Retinal pigment epithelial cell (primary cell): ENCODE data around the gene TMEM163.

Source experiments
- DNase-seq: peaks from one replicate; pipeline ENCODE4 v3.0.0-alpha.2; 2010; ENCODE audit warnings: low read depth
- H3K4me3 ChIP-seq: 2 replicates; pipeline ENCODE4 v1.5.1; 2011; ENCODE audit warnings: mild to moderate bottlenecking, low read length, control low read depth, moderate library complexity
- TF ChIP-seq, protein P1 (sequence below): conservative IDR thresholded peaks from 2 replicates; pipeline ENCODE4 v1.5.1; 2011; ENCODE audit warnings: low read depth, low read length, control low read depth, inconsistent platforms

TMEM163 gene

GRCh38 chr2:134433469-134433868, 285.3 kb downstream of the TMEM163 start:
- no peak overlapping the region for H3K4me3 ChIP-seq
- DNase-seq: no peak
- TF ChIP-seq, protein P1, sequence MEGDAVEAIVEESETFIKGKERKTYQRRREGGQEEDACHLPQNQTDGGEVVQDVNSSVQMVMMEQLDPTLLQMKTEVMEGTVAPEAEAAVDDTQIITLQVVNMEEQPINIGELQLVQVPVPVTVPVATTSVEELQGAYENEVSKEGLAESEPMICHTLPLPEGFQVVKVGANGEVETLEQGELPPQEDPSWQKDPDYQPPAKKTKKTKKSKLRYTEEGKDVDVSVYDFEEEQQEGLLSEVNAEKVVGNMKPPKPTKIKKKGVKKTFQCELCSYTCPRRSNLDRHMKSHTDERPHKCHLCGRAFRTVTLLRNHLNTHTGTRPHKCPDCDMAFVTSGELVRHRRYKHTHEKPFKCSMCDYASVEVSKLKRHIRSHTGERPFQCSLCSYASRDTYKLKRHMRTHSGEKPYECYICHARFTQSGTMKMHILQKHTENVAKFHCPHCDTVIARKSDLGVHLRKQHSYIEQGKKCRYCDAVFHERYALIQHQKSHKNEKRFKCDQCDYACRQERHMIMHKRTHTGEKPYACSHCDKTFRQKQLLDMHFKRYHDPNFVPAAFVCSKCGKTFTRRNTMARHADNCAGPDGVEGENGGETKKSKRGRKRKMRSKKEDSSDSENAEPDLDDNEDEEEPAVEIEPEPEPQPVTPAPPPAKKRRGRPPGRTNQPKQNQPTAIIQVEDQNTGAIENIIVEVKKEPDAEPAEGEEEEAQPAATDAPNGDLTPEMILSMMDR: no peak

GRCh38 chr2:134432435-134432883, 286.3 kb downstream of the TMEM163 start:
- no peak for DNase-seq
- TF ChIP-seq, protein P1: no peak
- H3K4me3 ChIP-seq: no peak overlapping the region

DNA sequence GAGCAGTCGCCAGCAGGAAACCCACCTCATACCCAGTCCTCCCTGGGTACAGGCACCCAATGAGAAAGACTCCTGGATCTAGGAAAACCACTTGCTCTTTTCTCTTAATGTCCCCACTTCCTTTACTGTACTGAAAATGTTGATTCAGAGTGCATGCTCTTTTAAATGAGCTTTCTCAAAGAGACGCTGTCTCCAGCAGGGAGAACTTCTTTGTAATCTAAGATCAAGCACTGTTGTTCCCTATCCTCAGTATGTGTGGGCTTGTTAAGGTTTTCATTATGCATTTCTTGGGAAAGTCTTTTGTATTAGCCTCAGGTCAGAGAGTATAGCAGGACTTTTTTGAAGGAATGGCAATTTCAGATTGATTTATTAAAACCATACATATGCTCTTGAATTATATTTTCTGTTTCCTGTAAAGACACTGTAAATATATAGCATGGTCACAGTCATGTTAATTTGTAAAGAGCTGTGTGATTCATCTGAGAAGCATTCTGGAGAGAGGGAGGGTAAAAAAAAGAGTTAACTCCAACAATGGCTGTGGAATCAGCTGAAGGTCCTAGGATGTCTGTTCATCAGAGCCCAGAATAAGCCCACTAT, 286.9 kb downstream of the TMEM163 start:
- TF ChIP-seq, protein P1: no peak
- no peak overlapping the region for H3K4me3 ChIP-seq
- no peak for DNase-seq

DNA sequence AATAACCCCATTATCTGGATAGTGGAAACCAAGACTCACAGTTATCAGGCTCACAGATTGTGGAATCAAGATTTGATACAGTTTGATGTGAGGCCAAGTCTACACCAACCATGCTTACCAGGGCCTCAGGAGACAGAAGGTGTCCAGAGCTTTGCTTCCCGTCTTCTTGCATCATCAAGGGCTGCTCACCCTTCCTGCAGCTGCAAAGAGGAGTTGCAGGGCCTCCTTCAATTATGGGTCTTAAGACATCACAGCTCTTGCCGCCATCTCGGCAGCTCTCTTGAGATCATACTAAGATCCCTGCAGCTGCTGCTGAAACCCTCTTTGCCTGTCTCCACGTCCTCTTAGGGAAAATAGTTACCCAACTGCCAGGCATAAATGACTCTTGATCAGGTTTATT, 288.9 kb downstream of the TMEM163 start:
- TF ChIP-seq, protein P1: no peak
- DNase-seq: no peak
- no peak overlapping the region for H3K4me3 ChIP-seq

DNA sequence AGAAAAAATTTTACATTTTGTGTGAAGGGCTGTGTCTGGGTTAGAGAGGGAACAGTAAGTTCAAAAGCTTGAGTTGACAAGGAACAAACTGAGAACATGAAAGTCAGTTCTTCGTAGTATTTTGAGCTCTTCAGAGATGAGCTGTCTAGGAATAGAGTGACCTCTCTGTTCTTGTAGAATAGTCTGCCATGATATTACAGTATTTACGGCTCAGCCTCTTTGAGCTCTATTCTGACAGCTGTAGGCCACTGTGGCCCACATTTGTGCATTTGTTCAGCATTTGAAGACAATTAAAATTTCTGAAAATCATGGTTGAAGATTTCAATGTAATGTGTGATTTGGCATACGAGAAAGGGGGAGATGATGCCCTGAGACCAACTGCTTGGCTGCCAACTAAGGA, 292.1 kb downstream of the TMEM163 start:
- H3K4me3 ChIP-seq: no peak overlapping the region
- DNase-seq: no peak
- TF ChIP-seq, protein P1: no peak

DNA sequence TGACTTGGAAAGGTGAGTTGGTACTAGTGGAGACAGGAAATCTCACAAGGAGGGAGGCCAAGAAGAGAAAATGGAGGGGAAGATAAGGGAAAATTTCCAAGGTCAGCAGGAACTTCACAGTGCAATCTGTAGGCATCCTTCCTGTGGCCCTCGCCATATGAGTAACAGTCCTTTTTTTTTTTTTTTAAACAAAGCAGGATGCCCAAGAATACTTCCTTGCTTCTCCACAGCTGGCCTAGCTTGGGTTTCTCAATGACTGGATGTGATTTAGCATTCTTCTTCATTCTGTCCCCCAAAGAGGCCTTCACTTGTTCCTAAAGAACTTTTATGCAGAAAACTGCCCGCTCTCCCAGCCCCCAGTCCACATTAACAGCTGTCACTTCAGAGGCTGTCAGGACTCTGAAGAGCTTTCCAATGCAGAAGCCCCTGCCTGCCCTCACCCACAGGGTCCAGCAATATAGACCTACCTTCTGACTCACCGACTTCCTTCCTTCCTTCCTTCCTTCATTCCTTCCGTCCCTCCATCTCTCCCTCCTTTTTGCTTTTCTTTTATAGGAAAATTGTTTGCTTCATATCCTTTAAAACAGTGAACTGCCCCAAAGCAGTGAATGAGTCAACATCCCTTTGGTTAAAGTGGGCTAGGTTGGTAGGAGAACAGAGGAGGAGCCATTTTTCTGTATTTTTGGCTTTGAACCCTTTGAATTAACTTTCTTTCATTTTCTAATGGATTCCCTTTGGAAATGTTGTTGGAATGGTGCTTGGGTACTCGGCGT, 292.9 kb downstream of the TMEM163 start:
- H3K4me3 ChIP-seq: no peak overlapping the region
- DNase-seq: no peak
- TF ChIP-seq, protein P1: no peak
